Kidney (tissue), 14 donors: Measurements from ENCODE around the gene ANO1. TPM values are rescaled to one million over a fixed set of nuclear protein-coding genes. Genes with fewer than 3 reads are reported as not detected.
A peak's percentile ranks its signal among the peaks of the same experiment; 100 is the strongest.

ENCODE experiments used
- DNase-seq, 5 donors: peaks; one replicate each; pipeline ENCODE4 v3.0.0-alpha.2; 2013 to 2020
- FAIRE-seq: peaks from 2 replicates; lab custom pipeline; 2012; peaks lifted over from hg19 to GRCh38; lab: Jason Lieb, UNC
- H3K27ac ChIP-seq, 2 donors: one replicate each; pipeline ENCODE4 v1.7.0; 2013; ENCODE audit warnings: low read depth in 2 of 2, low read length in 2 of 2, inconsistent platforms in 1 of 2
- H3K27me3 ChIP-seq: one replicate; pipeline ENCODE4 v1.7.1; 2013; ENCODE audit warnings: low read length, inconsistent platforms; ENCODE audit not compliant: control insufficient read depth, insufficient read depth
- H3K36me3 ChIP-seq, 3 donors: one replicate each; pipeline versions ENCODE4 v1.7.0 to v1.7.1; 2013; ENCODE audit warnings: low read length in 3 of 3, control low read depth in 1 of 3, inconsistent platforms in 1 of 3; ENCODE audit not compliant: insufficient read depth in 3 of 3, control insufficient read depth in 2 of 3
- H3K4me1 ChIP-seq, 3 donors: one replicate each; pipeline versions ENCODE4 v1.7.0 to v1.7.1; 2013; ENCODE audit warnings: low read length in 3 of 3, inconsistent platforms in 1 of 3, low read depth in 1 of 3; ENCODE audit not compliant: control insufficient read depth in 2 of 3, insufficient read depth in 2 of 3
- H3K4me3 ChIP-seq, 3 donors: one replicate each; pipeline versions ENCODE4 v1.7.0 to v1.8.1; 2013; ENCODE audit warnings: low read length in 3 of 3, control low read depth in 1 of 3, inconsistent platforms in 1 of 3
- H3K9ac ChIP-seq, 3 donors: one replicate each; pipeline versions ENCODE4 v1.7.0 to v1.7.1; 2013; ENCODE audit warnings: low read length in 3 of 3, control low read depth in 1 of 3, inconsistent platforms in 1 of 3
- H3K9me3 ChIP-seq, 3 donors: one replicate each; pipeline versions ENCODE4 v1.7.0 to v1.7.1; 2013; ENCODE audit warnings: low read length in 3 of 3, control low read depth in 1 of 3, inconsistent platforms in 1 of 3; ENCODE audit not compliant: control insufficient read depth in 2 of 3, insufficient read depth in 1 of 3
- intact Hi-C: fragments of 100-400 bp; cut with DNase I; formaldehyde crosslinking; loops from one replicate; pipeline ENCODE4 v1.11.1; 2022
- polyA plus RNA-seq: library from polyadenylated mRNA; stranded (reverse); fragments of 350-450 nt; fragmentation: Illumina TruSeq; extraction: RNeasy Lipid Tissue Mini Kit (QIAGEN cat#74804); gene quantifications from one replicate; pipeline ENCODE4 v1.2.3, GENCODE V29; 2014; ENCODE audit warnings: low read depth, low replicate concordance; ENCODE audit not compliant: insufficient read depth
- total RNA-seq: library from RNA; stranded (reverse); fragmentation: NEBNext Ultra II Directional; extraction: Animal tissue kit (Norgen Biotek cat#: 25700); gene quantifications from one replicate; pipeline ENCODE4 v1.2.1, GENCODE V29; 2021
- TF ChIP-seq, protein P1 (sequence below): IDR thresholded peaks from 3 replicates; pipeline ENCODE4 v1.5.1; 2012; ENCODE audit warnings: mild to moderate bottlenecking, moderate library complexity, borderline replicate concordance; ENCODE audit not compliant: insufficient read depth; ENCODE audit errors: extremely low read depth
- donor health status: control.
- donor health status: control.
- donor health status: control.
- donor health status: control.
- donor health status: control.
- donor health status: DM: yes; HTN: yes; CAD: no.
- donor health status: Normal renal cell carcinoma (clear cell type).

ANO1 gene
- total and polyA plus RNA-seq, 2 donors from 2014 or later = 2.0 to 15.1 TPM

DNA sequence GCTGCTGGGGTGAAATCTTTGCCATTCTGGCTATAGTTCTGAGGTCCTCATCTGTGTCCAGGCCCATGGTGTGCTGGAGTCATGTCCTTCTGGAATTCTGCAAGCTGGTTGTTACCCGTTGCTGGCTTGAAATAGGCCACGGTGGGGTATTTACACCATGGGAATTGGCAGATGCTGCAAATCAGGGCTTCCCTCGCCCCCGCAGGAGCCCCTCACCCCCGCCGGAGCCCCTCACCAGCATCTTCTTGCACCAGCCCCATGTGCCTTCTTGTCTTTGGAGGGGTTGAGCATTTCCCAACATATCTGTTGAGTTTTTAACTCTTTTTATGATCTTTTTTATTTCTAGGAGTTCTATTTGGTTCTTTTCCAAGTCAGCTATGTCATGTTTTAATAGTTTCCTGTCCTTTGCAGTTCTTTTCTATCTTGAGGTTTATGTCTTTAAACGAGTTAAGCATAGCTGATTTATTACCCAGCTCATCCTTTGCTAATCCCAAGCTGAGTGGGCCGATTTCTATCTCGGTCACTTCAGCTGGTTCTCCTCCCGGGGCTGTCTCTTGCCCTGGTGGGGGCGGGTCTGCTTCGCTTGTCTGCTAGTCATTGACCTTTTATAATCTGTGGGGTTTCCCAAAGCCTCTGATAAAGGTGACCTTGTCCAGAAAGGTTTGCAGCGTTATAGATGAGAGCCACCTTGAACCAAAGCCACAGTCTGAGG lies 17.6 kb downstream of the ANO1 start:
- H3K27ac ChIP-seq = no peak overlapping the region
- no peak overlapping the region for H3K4me3 ChIP-seq
- H3K27me3 ChIP-seq = no peaks in the 10 kb centered on the region
- H3K4me1 ChIP-seq = no peaks in the 10 kb centered on the region
- intact Hi-C loops = no loop called here
- H3K36me3 ChIP-seq = no peaks in the 10 kb centered on the region
- FAIRE-seq (no peak), DNase-seq (peak in 2 of 5 donors; percentile 68 to 82)
- TF ChIP-seq, protein P1, sequence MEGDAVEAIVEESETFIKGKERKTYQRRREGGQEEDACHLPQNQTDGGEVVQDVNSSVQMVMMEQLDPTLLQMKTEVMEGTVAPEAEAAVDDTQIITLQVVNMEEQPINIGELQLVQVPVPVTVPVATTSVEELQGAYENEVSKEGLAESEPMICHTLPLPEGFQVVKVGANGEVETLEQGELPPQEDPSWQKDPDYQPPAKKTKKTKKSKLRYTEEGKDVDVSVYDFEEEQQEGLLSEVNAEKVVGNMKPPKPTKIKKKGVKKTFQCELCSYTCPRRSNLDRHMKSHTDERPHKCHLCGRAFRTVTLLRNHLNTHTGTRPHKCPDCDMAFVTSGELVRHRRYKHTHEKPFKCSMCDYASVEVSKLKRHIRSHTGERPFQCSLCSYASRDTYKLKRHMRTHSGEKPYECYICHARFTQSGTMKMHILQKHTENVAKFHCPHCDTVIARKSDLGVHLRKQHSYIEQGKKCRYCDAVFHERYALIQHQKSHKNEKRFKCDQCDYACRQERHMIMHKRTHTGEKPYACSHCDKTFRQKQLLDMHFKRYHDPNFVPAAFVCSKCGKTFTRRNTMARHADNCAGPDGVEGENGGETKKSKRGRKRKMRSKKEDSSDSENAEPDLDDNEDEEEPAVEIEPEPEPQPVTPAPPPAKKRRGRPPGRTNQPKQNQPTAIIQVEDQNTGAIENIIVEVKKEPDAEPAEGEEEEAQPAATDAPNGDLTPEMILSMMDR = no peak
- no peaks in the 10 kb centered on the region for H3K9me3 ChIP-seq
- H3K9ac ChIP-seq = no peak overlapping the region

DNA sequence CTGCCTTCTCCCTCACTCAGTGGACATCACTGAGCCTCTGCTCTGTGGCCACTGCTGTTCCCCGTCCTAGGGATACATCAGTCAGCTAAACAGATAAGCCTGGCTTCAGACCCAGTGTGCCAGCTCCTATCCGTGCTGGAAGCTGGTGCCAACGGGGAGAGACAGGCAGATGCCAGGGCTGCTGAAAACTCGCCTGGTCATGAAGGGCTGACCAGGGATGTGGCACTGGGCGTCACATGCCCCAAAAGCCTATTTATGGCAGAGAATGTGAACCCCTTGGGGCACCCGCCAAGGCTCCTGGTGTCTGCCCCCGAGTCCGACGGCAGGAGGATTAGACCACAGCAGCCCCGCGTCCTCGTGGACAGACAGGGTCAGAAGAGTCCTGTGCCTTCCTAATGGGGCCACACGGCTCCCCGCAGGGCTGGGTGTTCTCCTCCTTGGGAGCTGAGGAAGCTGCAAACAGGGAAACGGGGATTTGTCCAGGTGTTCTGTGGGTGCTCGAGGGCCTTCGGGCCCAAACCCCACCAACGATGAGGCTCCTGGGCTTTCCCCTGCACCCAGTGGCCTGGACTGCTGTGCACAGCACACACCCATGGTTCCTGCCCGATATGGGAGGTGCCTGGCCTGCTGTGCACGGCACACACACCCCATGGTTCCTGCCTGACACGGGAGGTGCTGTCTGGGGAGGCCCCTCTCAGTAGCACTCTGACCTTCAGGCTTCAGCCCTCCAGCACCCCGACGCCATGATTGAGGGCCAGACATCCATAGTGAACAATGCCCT lies 19.9 kb downstream of the ANO1 start:
- H3K4me1 ChIP-seq = no peaks in the 10 kb centered on the region
- H3K27me3 ChIP-seq = no peaks in the 10 kb centered on the region
- H3K9me3 ChIP-seq = no peaks in the 10 kb centered on the region
- no peaks in the 10 kb centered on the region for H3K36me3 ChIP-seq
- intact Hi-C loops = no loop called here
- no peak overlapping the region for H3K27ac ChIP-seq
- no peak overlapping the region for H3K9ac ChIP-seq
- FAIRE-seq (no peak), DNase-seq (no peak)
- TF ChIP-seq, protein P1 = no peak
- H3K4me3 ChIP-seq = no peak overlapping the region

DNA sequence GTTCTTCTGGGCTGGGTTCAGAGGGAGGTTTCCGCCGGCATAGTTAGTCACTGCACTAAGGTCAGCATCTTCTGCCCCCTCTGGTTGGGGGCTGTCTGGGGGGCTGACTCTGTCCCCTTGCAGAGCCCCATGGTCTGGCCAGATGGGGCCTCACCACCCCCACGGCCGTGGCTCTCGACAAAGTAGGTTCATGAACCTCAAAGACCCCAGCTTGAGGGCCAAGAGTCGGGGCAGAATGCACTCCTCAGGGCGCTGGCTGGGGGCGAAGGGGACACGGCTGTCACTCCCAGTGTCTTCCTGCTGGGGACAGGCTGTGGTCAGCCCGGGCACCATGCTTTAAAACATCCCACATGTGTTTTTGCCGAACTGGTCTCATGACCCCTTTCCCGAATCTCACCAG lies 20.8 kb downstream of the ANO1 start:
- Histone ChIP-seq H3K27me3 (no peaks in the 10 kb centered on the region), H3K9ac (no peak overlapping the region), H3K27ac (no peak overlapping the region), H3K4me3 (no peak overlapping the region), H3K9me3 (no peaks in the 10 kb centered on the region), H3K4me1 (no peaks in the 10 kb centered on the region), H3K36me3 (no peaks in the 10 kb centered on the region)
- TF ChIP-seq, protein P1 = no peak
- peak in 1 of 5 donors; percentile 80 for DNase-seq
- intact Hi-C loops = no loop called here
- FAIRE-seq = no peak
